Inflammatory macrophage (primary cell): ENCODE data around the gene CDKL2.
"Not testable (repeated sequence)": the region's sequence is repeated elsewhere in the genome, so short reads cannot be mapped to it uniquely, and the experiment has no call there.

Source experiments
- DNase-seq, 2 donors: peaks; one replicate each; pipeline ENCODE4 v3.0.0-alpha.2; 2020 to 2022

The CDKL2 gene

DNA sequence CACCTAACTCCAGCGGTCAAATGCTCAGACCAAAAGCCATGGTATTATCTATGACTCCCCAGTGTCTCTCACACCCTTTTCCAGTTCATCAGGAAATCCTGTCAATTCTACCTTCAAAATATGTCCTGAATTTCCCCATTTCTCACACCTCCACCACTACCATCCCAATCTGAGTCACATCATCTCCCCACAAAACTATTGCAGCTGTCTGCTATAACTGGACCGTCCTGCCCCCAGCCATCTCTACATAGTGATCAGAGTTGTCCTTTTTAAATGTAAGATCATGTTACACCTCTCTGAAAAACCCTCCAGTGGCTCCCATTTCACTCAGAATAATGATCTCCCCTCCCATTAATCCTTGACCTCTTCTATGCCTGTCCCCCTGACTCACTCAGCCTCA lies 81.3 kb downstream of the CDKL2 start:
- DNase-seq: no peak

DNA sequence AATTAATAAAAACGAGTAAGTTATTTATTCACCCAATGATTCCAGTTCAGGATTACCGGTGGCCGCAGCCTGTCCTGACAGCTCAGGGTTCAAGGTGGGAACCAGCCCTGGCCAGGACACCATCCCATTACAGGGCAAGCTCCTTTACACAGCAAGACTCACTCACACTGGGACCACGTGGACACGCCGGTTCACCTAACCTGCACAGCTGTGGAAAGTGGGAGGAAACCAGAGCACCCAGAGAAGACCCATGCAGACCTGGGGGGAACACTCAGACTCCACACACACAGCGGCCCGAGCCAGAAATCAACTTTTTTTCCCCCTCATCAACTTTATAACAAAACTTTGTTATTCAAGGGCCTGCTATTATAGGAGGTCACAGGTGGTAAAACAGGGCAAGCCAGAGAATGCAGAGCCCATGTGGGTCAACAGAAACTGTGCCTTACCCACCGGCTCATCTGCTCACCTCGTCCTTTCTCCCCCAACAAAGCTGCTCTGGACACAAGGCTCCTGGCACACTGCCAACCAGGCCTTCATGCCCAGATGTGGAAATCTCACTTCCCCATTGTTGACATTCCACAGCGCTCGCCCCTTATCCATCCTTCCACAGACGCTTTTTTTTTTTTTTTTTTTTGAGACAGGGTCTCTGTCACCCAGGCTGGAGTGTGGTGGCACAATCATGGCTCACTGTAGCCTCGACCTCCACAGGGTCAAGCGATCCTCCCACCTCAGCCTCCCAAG lies 82.5 kb downstream of the CDKL2 start:
- peak; percentile 53 to 56 for DNase-seq

DNA sequence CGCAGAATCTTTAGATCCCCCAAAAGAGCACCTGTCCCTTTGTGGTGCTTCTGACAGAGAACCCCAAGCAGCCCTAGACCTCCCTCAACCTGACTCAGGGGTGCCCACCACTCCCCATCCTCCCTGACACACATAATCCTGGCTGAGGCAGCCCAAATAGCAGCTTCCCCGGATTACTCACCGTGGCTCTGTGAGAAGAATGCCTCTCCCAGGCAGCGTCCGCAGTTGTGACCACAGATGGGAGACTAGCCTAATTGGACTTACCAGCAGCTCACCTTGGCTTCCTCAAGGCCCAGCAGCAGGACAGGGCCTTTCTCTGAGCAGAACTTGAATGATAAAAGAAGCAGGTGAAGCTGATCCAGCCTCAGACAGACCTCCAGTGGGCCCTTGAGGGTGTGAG lies 84.8 kb downstream of the CDKL2 start:
- no peak for DNase-seq

DNA sequence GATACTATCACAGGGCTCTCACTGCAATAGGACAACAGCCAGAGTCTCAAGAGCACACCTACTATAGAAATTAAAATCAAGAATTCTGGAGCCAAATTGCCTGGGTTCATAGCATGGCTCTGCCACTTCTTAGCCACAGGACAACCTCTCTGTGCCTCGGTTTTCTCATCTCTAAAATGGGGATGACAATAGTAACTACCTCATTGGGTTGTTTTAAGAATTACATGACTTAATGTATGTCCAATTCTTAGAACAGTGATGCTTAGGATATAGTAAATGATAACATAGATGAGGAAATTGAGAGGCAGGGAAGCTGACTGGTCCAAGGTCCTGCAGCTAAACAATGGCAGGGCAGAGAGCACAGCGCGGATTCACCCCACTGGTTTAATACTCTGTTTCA lies 85.5 kb downstream of the CDKL2 start:
- DNase-seq: no peak

DNA sequence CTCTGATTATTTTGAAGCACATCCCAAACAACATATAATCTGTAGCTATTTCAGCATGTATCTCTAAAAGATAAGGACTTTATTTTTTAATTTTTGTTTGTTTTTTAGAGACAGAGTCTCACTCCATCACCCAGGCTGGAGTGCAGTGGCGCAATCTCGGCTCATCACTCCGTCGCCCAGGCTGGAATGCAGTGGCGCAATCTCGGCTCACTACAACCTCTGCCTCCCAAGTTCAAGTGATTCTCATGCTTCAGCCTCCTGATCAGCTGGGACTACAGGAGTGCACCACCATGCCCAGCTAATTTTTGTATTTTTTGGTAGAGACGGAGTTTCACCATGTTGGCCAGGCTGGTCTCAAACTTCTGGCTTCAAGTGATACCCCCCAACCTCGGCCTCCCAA lies 86.1 kb downstream of the CDKL2 start:
- not testable (repeated sequence) for DNase-seq

DNA sequence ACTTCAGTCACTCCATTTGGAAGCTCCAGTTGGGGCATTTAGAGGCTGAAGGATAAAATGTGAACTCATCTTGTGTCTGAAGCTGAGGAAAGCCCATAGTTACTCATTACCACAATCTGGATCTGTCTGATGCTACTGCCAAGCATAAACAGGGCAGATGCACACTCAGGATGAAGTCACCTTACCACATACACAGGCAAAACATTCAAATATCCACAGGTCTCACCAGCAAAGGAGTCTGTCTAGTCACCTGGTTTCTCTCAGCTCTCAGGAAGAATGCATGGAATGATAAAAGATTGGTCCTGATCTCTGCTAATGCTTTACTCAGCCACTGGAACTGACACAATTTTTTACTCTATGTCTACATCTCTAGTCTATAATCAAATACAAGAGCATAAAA lies 87.5 kb downstream of the CDKL2 start:
- DNase-seq: no peak

DNA sequence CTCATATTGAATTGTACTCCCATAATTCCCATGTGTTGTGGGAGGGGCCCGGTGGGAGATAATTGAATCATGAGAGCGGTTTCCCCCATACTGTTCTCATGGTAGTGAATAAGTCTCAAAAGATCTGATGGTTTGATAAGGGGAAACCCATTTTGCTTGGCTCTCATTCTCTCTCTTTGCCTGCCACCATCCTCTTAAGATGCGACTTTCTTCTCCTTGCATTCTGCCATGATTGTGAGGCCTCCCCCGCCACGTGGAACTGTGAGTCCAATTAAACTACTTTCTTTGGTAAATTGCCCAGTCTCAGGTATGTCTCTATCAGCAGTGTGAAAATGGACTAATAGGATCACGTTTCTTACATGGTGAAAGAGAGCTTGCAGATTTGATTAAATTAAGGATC lies 93.0 kb downstream of the CDKL2 start:
- not testable (repeated sequence) for DNase-seq

DNA sequence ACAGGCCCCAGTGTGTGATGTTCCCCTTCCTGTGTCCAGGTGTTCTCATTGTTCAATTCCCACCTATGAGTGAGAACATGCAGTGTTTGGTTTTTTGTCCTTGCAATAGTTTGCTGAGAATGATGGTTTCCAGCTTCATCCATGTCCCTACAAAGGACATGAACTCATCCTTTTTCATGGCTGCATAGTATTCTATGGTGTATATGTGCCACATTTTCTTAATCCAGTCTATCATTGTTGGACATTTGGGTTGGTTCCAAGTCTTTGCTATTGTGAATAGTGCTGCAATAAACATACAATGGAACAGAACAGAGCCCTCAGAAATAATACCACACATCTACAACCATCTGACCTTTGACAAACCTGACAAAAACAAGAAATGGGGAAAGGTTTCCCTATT lies 96.4 kb downstream of the CDKL2 start:
- not testable (repeated sequence) for DNase-seq

DNA sequence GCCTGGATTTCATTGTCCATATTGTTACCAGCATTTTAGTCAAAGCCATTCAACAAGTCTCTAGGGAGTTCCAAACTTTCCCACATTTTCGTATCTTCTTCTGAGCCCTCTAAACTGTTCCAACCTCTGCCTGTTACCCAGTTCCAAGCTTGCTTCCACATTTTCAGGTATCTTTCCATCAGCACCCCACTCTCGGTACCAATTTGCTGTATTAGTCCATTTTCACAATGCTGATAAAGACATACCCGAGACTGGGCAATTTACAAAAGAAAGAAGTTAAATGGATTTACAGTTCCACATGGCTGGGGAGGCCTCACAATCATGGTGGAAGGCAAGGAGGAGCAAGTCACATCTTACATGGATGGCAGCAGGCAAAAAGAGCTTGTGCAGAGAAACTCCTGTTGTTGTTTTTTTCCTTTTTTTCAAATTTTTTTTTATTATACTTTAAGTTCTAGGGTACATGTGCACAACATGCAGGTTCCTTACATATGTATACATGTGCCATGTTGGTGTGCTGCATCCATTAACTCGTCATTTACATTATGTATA lies 96.9 kb downstream of the CDKL2 start:
- not testable (repeated sequence) for DNase-seq

DNA sequence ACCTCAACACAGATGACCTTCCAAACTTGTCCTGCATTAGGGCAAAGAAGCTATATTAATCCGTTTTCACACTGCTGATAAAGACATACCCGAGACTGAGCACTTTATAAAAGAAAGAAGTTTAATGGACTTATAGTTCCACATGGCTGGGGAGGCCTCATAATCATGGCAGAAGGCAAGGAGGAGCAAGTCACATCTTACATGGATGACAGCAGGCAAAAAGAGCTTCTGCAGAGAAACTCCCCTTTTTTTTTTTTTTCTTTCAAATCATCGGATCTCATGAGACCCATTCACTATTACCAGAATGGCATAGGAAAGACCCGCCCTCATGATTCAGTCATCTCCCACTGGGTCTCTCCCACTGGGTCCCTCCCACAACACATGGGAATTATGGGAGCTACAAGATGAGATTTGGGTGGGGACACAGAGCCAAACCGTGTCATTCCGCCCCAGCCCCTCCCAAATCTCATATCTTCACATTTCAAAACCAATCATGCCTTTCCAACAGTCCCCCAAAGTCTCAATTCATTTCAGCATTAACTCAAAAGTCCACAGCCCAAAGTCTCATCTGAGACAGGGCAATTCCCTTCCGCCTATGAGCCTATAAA lies 98.7 kb downstream of the CDKL2 start:
- not testable (repeated sequence) for DNase-seq

DNA sequence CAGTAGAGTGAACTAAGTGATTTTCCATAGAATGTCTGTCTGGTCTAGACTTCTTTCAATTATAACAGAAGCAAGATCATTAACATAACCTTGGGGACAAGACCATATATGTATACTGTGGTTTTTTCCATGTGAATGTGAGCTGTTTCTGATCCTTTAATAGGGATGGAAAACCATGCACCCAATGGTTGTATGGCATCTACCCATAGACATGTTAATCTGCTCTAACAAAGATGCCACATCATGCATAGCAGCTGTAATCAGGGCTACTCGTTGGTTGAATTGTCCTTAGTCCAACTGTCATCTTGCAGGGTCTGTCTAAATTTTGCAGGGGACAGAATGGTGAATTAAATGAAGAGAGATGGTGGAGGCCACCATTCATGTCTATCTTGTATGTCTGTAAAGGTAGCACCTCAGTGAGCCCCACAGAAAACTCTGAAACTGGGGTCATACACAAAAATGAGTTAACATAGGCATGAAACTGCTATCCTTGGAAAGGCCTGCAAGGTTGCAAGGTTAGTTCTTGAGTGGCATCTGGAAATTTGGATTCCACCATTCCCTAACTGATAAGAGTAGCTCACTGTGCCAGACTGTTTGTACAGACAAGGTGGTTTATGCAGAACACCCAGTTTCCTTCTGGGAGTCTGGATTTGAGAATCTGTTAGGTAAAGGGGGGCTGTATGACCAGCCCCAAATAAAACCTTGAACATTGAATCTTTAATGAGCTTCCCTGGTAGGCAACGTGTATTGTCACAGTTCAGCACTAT lies 99.6 kb downstream of the CDKL2 start:
- DNase-seq: no peak
